D341Med (cell line): ENCODE results near the gene ALX4.

Experiments
- DNase-seq: peaks from one replicate; pipeline ENCODE4 v3.0.0; 2012; ENCODE audit warnings: low spot score

Gene ALX4

GRCh38 chr11:44267750-44268613, 42.0 kb downstream of the ALX4 start:
- no peak for DNase-seq

GRCh38 chr11:44267006-44267749, 42.8 kb downstream of the ALX4 start:
- no peak for DNase-seq

DNA sequence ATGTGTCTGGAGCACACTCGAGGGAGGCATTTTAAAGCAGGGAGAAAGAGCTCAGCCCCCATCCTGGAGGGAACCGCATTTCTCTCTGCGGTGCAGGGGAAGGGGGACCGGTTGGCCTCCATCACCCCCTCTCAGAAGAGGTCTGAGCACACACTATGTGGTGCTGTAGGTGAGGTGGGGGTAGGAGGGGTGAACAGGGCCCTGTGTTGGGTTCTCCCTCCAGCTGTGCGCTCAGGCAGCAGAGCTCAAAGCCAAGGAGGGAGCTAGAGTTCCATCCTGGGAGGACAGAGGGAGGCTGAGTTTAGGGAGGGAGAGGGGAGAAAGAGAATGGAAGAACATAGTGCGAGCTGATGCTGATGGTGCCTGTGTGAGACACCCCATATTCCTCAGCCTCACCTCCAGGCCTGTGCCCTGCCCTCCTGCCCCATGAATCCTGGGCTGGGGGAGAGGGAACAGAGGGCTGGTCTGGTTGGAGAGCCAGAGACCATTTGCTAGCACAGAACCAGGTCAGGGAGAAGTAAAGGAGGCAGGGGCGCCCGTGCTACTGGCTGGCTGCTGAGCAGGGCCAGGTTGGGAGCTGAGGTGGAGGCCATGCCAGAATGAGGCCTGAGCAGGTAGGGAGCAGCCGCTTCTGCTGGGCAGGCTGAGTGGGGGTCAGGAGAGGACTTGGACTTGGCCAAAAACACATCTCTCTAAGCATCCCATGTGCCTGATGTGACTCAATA, 43.7 kb downstream of the ALX4 start:
- no peak for DNase-seq

DNA sequence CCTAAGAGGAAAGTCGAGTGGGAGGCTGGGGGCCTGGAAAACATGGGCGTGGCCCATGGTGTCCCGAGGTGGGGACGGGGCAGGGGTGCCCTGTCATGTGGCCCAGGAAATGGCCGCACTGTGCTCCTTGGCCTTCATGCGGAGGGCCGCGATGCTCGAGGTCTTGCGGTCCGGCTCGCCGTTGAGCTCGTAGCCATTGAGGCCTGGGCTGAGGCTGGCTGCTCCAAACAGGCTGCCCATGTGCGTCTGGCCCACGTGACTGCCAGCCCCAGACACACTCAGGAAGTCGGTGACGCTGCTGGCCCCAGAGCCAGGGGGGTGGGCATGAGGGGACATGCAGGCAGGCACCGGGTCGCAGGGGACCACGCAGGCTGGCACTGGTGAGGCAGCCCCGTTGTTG, 45.2 kb downstream of the ALX4 start:
- DNase-seq = no peak

- DNase-seq = no peak
These were observed 45.5 kb downstream of the ALX4 start for GRCh38 chr11:44264438-44264749.

- no peak for DNase-seq
These were observed 46.1 kb downstream of the ALX4 start for GRCh38 chr11:44263738-44264437.

GRCh38 chr11:44261800-44262591, 47.9 kb downstream of the ALX4 start:
- DNase-seq = no peak

DNA sequence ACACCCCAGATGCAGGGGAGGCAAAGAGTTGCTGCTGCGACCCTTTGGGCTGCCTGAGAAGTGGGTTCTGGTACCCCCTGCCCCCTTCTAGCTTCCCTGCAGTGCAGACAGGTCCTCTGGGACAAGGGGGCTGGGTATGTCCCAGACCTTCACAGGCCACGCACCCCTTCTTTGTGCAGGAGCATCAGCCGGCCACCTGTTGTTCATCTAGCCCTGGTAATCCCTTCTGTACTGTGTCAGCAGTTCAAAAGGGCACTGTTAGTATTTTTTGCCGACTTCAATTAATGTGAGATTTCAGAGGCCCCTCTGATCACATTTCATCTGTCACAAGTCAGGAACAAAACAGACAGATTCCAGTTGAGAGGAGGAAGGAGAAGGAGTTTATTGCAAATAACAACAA, 49.9 kb downstream of the ALX4 start:
- DNase-seq = no peak

- DNase-seq = no peak
These were observed 51.0 kb downstream of the ALX4 start for GRCh38 chr11:44258839-44259420.

DNA sequence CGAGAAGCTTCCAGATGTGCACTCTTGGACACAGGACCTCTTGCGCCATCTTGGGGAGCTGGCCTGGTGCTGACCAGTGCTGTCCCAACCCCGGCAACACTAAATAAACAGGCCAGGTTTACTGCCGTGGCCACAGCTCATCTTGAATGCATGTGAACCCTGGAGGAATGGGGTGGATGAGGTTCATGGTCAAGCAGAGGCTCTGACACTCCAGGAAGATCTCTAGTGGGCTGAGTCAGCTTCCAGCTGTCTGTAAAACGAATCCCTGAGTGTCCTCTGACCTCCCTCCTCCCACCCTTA, 51.8 kb downstream of the ALX4 start:
- no peak for DNase-seq

DNA sequence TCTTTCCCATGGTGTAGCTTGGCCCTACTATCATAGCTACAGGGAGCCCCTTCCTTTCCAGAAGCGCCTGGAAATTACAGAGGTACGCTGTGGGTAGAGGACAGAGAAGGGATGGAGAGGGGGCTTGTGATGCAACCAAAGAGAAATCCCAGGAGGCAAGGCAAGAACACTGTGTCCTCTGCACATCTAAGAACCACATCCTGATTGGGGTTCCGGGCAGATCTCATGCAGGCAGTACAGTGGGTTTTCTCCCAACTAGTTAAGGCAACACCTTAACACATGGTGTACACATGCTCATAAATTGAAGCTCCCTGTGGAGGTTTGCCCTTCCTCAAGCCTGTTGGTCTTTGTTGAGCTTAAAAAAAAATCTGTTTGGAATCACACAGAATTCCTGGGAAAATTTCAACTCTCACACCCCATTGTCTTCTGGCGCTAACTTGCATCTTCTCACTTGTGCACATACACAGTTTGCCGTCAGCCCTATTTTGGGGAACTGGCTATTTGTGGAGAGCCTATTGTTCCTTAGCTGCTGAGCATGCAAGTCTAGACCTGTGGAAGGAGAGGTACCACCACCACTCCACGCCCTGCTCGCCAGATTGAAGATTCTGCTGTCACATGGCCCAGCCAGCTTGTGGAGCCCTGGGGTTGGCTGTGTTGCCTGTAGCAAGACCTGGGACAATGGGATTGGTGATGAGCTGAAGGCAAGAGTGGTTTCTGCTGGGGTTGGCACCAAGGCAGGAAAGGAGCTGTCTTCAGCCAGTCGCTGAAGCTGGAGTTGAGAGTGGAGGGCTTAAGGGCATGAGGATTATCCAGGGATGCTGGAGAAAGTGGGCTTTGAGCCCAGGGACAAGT, 52.4 kb downstream of the ALX4 start:
- no peak for DNase-seq

DNA sequence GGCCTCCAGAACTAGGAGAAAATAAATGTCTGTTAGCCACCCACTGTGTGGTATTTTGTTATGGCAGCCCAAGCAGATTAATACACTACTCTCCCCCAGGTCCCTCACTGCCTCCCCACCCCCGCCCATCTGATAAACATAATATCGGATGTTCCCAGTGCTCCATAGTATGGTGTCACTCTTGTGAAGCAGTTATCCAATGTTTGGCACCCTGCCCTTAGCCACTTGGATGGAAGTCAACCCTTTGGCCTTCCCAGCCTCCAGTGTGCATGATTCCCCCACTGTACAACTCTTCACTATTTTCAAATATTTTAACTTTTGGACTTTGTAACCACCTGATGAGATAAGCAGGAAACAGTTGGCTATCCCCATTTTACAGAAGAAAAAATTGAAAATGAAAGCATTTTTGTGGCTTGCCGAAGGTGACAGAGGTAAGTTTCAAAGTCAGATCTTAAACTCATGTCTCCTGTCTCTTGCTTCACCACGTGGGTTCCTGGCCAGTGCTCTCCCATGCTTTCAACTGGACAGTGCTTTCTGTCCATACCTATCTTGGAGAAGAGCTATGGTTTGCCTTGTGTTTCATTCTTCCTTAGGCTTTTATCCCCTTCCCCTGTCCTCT, 53.2 kb downstream of the ALX4 start:
- no peak for DNase-seq

DNA sequence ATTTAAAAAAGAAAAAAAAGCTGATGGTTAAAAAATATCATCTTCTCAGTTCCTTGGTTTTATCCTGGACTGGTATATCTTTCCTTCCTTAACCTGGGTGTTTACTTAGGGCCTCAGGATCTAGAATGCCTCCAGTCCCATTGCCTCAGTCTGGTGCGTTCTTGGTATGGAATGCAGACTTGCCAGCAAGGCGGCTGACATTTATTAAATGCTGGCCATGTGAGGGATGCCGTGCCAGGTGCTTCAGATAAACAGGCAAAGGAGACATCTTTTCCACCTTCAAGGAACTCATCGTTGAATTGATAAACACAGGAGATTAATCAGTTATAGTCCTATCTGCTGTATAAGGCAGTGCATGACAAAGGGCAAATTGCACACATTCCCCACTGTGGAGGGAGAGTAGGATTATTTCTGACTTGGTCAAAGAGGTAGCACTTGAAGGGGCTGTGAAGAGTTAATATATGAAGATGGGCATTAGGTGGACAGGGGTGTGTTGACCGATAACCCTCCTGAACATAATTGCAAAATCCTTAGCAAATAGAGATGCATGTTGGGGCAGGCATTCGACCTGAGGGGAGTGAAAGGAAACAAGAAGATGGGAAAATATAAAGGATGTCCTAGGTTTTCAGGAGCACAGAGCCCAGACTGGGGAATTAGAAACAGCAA, 54.4 kb downstream of the ALX4 start:
- no peak for DNase-seq

- no peak for DNase-seq
These were observed 56.8 kb downstream of the ALX4 start for GRCh38 chr11:44252999-44253602.

DNA sequence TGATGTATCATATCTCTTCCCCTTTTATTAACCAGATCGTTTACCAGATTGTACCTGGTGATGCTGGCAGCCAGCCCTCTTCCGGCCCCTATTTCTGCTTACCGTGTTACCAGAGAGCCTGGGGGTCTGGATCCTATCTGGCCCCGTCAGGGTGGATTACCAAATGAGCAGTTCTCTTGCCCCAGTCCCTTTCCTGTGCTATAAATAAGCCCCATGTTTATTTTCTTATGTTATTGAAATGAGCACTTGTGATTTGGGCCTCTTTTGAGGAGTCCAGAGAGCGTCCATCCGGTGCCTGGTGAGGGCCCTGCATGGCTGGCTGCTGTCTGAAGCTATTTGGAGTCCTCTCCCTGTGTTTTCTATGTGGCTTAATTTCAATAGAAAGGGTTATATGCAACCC, 59.5 kb downstream of the ALX4 start:
- no peak for DNase-seq

- DNase-seq = no peak
These were observed 61.8 kb downstream of the ALX4 start for GRCh38 chr11:44248109-44248508.

GRCh38 chr11:44247508-44247907, 62.4 kb downstream of the ALX4 start:
- no peak for DNase-seq

- no peak for DNase-seq
These were observed 63.2 kb downstream of the ALX4 start for GRCh38 chr11:44246726-44247125.
